Measurements from ENCODE around the gene SPATA31E1. TPM values are rescaled to one million over a fixed set of nuclear protein-coding genes. Genes with fewer than 3 reads are reported as not detected.
"Not testable (repeated sequence)": the region's sequence is repeated elsewhere in the genome, so short reads cannot be mapped to it uniquely, and the experiment has no call there.

Gene SPATA31E1
- total and polyA plus RNA-seq, 7 donors: not detected

DNA sequence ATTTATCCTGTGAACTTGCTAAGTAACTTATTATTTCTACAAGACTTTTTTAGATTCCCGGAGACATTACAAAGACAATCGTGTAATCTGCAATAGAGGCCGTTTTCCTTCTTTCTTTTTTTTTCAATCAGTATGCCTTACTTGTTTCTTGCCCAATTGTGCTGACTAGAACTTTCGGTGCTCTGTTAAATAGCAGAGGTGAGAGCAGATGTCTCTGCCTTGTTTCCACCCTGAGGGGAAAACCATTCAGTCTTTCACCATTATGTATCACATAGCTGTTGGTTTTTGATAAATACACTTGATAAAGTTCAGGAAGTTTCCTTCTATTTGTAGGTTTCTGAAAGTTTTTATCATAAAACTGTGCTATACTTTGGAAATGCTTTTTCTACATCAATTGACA lies 10.3 kb downstream of the SPATA31E1 start:
- TF ChIP-seq, protein P1, sequence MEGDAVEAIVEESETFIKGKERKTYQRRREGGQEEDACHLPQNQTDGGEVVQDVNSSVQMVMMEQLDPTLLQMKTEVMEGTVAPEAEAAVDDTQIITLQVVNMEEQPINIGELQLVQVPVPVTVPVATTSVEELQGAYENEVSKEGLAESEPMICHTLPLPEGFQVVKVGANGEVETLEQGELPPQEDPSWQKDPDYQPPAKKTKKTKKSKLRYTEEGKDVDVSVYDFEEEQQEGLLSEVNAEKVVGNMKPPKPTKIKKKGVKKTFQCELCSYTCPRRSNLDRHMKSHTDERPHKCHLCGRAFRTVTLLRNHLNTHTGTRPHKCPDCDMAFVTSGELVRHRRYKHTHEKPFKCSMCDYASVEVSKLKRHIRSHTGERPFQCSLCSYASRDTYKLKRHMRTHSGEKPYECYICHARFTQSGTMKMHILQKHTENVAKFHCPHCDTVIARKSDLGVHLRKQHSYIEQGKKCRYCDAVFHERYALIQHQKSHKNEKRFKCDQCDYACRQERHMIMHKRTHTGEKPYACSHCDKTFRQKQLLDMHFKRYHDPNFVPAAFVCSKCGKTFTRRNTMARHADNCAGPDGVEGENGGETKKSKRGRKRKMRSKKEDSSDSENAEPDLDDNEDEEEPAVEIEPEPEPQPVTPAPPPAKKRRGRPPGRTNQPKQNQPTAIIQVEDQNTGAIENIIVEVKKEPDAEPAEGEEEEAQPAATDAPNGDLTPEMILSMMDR (IDR thresholded peaks at IDR 0.05): no peak
- H3K27me3 ChIP-seq (ENCODE audit: insufficient read depth in 3 of 3, low read length in 2 of 3): no peaks in the 10 kb centered on the region

DNA sequence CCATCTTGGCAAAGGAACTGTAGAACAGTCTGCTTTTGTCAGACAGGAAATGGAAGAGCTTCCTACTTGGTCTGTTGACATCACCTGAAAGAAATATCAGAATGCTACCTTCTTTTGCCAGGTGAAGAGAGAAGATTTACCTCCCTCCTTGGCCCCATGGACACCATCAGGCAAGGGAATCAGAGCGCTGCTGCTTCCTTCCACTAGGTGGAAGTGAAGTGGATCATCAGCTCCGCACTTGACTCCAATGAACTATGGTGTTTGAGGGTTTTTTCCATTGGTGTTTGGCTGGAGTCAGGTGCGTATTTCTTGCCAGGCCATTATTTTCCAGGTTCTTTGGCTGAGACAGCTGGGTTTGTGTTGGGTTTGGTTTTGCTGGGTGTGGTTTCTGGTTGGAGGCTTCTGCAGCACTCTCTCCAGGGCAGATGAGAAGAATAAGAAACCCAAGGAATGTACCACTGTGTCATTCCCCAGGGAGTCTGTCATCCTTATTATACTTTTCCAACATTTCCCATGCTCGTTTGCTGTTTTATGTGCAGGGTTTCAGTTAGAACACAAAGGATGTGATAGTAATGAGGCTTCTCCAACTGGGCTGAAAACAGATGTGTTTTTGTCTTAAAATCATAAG lies 12.4 kb downstream of the SPATA31E1 start:
- no peaks in the 10 kb centered on the region for H3K4me1 ChIP-seq
- no peaks in the 10 kb centered on the region for H3K36me3 ChIP-seq (ENCODE audit: insufficient read depth in 1 of 2, low read depth in 1 of 2)
- ATAC-seq (no peak), DNase-seq (no peak)
- H3K27ac ChIP-seq: no peak overlapping the region
- TF ChIP-seq, protein P1 (IDR thresholded peaks at IDR 0.05): no peak
- intact Hi-C loops (cut with DNase I): no loop called here
- H3K4me3 ChIP-seq: no peak overlapping the region
- WGBS, 3 donors: 68 to 75% (median 73%) methylated on average over 4 of the region's 4 CpGs
- H3K9me3 ChIP-seq: no peaks in the 10 kb centered on the region
- no peaks in the 10 kb centered on the region for H3K27me3 ChIP-seq (ENCODE audit: insufficient read depth in 3 of 3, low read length in 2 of 3)

More for the DNA sequence above, 10.3 kb downstream of the SPATA31E1 start:
- Histone ChIP-seq H3K27ac (no peak overlapping the region), H3K4me3 (no peak overlapping the region), H3K36me3 (ENCODE audit: insufficient read depth in 1 of 2, low read depth in 1 of 2) (no peaks in the 10 kb centered on the region), H3K9me3 (no peaks in the 10 kb centered on the region), H3K4me1 (no peaks in the 10 kb centered on the region)
- intact Hi-C loops (cut with DNase I): no loop called here
- no peak for ATAC-seq
- WGBS, 3 donors: 88 to 89% (median 88%) methylated on average over 4 of the region's 4 CpGs
- DNase-seq: no peak

DNA sequence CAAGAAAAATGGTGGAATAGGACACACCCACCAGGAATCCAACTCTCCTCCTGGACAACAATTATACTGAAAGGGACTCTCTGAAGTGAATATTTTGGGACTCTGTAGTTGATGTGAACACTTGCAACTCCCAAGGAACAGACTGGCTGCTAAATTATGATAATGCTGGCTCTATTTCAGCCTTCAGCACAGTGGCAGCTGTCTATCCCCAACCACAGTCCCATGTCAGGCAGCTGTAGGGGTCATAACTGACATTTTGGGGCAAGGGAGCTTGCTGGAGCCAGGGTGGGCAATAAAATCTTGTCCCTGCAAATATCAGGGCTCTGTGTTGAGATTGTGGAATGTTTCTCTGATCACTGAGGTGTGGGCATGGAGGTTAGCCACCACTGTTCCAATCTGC lies 14.2 kb downstream of the SPATA31E1 start:
- Histone ChIP-seq H3K27me3 (ENCODE audit: insufficient read depth in 3 of 3, low read length in 2 of 3) (no peaks in the 10 kb centered on the region), H3K4me1 (no peaks in the 10 kb centered on the region), H3K36me3 (ENCODE audit: insufficient read depth in 1 of 2, low read depth in 1 of 2) (no peaks in the 10 kb centered on the region), H3K27ac (no peak overlapping the region), H3K4me3 (no peak overlapping the region), H3K9me3 (no peaks in the 10 kb centered on the region)
- ATAC-seq: no peak
- intact Hi-C loops (cut with DNase I): no loop called here
- TF ChIP-seq, protein P1 (IDR thresholded peaks at IDR 0.05): no peak
- DNase-seq: no peak

DNA sequence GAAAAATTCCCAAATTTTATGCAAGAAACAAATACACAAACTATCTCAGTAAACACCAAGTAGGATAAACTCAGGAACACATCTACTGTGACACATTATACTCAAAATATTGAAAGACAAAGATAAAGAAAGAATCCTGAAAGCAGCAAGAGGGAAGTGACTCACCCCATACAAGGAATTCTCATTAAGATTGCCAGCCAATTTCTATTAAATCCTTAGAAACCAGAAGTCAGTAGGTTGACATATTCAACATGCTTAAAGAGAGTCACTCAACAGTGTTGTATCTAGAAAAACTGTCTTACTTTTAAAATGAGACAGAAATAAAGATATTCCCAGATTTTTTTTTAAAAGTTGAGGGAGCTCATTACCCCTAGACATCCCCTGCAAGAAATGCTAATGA lies 15.5 kb downstream of the SPATA31E1 start:
- H3K27ac ChIP-seq: no peak overlapping the region
- no peaks in the 10 kb centered on the region for H3K36me3 ChIP-seq (ENCODE audit: insufficient read depth in 1 of 2, low read depth in 1 of 2)
- TF ChIP-seq, protein P1 (IDR thresholded peaks at IDR 0.05): no peak
- H3K27me3 ChIP-seq (ENCODE audit: insufficient read depth in 3 of 3, low read length in 2 of 3): no peaks in the 10 kb centered on the region
- H3K9me3 ChIP-seq: no peaks in the 10 kb centered on the region
- no peaks in the 10 kb centered on the region for H3K4me1 ChIP-seq
- DNase-seq (no peak), ATAC-seq (no peak)
- intact Hi-C loops (cut with DNase I): no loop called here
- no peak overlapping the region for H3K4me3 ChIP-seq

DNA sequence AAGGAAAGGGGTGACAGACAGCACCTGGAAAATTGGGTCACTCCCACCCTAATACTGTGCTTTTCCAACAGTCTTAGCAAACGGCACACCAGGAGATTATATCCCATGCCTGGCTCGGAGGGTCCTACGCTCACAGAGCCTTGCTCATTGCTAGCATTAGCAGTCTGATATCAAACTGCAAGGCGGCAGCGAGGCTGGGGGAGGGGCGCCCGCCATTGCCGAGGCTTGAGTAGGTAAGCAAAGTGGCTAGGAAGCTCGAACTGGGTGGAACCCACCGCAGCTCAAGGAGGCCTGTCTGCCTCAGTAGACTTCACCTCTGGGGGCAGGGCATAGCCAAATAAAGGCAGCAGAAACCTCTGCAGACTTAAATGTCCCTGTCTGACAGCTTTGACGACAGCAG lies 19.7 kb downstream of the SPATA31E1 start:
- WGBS, 3 donors: 82 to 95% (median 95%) methylated on average over 11 of the region's 11 CpGs
- intact Hi-C loops (cut with DNase I); H3K4me1 ChIP-seq; H3K36me3 ChIP-seq (ENCODE audit: insufficient read depth in 1 of 2, low read depth in 1 of 2); ATAC-seq; H3K9me3 ChIP-seq; DNase-seq; H3K27ac ChIP-seq; H3K4me3 ChIP-seq; H3K27me3 ChIP-seq (ENCODE audit: insufficient read depth in 3 of 3, low read length in 2 of 3): not testable (repeated sequence)

Data from psoas muscle (tissue), 8 donors.